HepG2 (cell line): ENCODE measurements around the gene FPGS. TPM values are rescaled to one million over a fixed set of nuclear protein-coding genes. Genes with fewer than 3 reads are reported as not detected.

ENCODE experiments used
- HDAC6 ChIP-seq: fragments of 200-600 bp; sonication (generic); IDR thresholded peaks from 2 replicates; pipeline ENCODE4 v1.7.0; 2017; ENCODE audit warnings: mild to moderate bottlenecking, antibody characterized with exemption, low read length, low read depth
- HNRNPL ChIP-seq: fragments of 200-400 bp; formaldehyde crosslinking; IDR thresholded peaks from 2 replicates; pipeline ENCODE4 v1.6.1; 2017; ENCODE audit warnings: mild to moderate bottlenecking, low read depth, low read length
- KAT8 ChIP-seq: IDR thresholded peaks from 2 replicates; pipeline ENCODE4 v1.6.1; 2016; ENCODE audit warnings: missing genetic modification reagents, missing compliant biosample characterization
- KLF9 ChIP-seq: IDR thresholded peaks from 2 replicates; pipeline ENCODE4 v1.6.1; 2016; ENCODE audit warnings: low read depth
- NFE2 ChIP-seq: sonication (generic); formaldehyde crosslinking; IDR thresholded peaks from 2 replicates; pipeline ENCODE4 v1.4.0; 2020; ENCODE audit warnings: missing genetic modification reagents
- NR2F6 ChIP-seq, 2 experiments: IDR thresholded peaks; 2 replicates each; pipeline ENCODE4 v1.6.1; 2016; ENCODE audit warnings: antibody characterized with exemption in 1 of 2, mild to moderate bottlenecking in 1 of 2
- RXRB ChIP-seq: IDR thresholded peaks from 2 replicates; pipeline ENCODE4 v1.6.1; 2016; ENCODE audit warnings: borderline replicate concordance, missing genetic modification reagents, missing compliant biosample characterization
- SAFB2 ChIP-seq: sonication (generic); formaldehyde crosslinking; IDR thresholded peaks from 2 replicates; pipeline ENCODE4 v1.5.1; 2020; ENCODE audit warnings: missing genetic modification reagents, low read depth, mild to moderate bottlenecking, borderline replicate concordance
- SMC3 ChIP-seq: IDR thresholded peaks from 2 replicates; pipeline ENCODE4 v1.6.1; 2011; ENCODE audit warnings: low read length, improper control_type of control experiment
- TCF12 ChIP-seq, 2 experiments: fragments of 450-650 bp in 1 of 2; sonication (generic) in 1 of 2; formaldehyde crosslinking in 1 of 2; IDR thresholded peaks; 2 replicates each; pipeline versions ENCODE4 v1.6.1 to v1.8.0; 2017 to 2022; ENCODE audit warnings: antibody characterized with exemption in 1 of 2, mild to moderate bottlenecking in 1 of 2, missing genetic modification reagents in 1 of 2, moderate library complexity in 1 of 2
- TEAD3 ChIP-seq: optimal IDR thresholded peaks from 2 replicates; pipeline ENCODE3; 2016; ENCODE audit warnings: borderline replicate concordance
- TOE1 ChIP-seq: sonication (generic); formaldehyde crosslinking; IDR thresholded peaks from 2 replicates; pipeline ENCODE4 v1.4.0; 2020; ENCODE audit warnings: mild to moderate bottlenecking, missing genetic modification reagents
- U2AF1 ChIP-seq: fragments of 200-400 bp; formaldehyde crosslinking; optimal IDR thresholded peaks from 2 replicates; pipeline ENCODE3; 2017; ENCODE audit warnings: mild to moderate bottlenecking, low read depth, low read length
- UBTF ChIP-seq: sonication (generic); formaldehyde crosslinking; IDR thresholded peaks from 2 replicates; pipeline ENCODE4 v1.4.0; 2020; ENCODE audit warnings: mild to moderate bottlenecking, missing genetic modification reagents
- ZNF33A ChIP-seq: sonication (generic); formaldehyde crosslinking; IDR thresholded peaks from 2 replicates; pipeline ENCODE4 v1.5.1; 2020; ENCODE audit warnings: missing genetic modification reagents, mild to moderate bottlenecking, moderate library complexity, borderline replicate concordance
- ZNF431 ChIP-seq: sonication (generic); formaldehyde crosslinking; IDR thresholded peaks from 2 replicates; pipeline ENCODE4 v1.9.0; 2022; ENCODE audit warnings: missing genetic modification reagents, low read depth, mild to moderate bottlenecking, borderline replicate concordance
- ZNF451 ChIP-seq: sonication (generic); formaldehyde crosslinking; IDR thresholded peaks from 2 replicates; pipeline ENCODE4 v1.5.0; 2020; ENCODE audit warnings: mild to moderate bottlenecking, missing genetic modification reagents
- polyA plus RNA-seq, 8 experiments: library from polyadenylated mRNA; depleted of rRNA in 3 of 8; stranded (reverse) in 7 of 8; unstranded in 1 of 8; fragments of >200 nt; fragmentation: Illumina TruSeq in 4 of 8; extraction: Trizol in 4 of 8; gene quantifications; 2 replicates each; pipeline versions ENCODE4 v1.2.1 to v1.2.3, GENCODE V29; 2011 to 2016; ENCODE audit warnings: low read depth in 4 of 8, missing spikeins in 1 of 8, mixed read lengths in 1 of 8; ENCODE audit not compliant: insufficient read depth in 1 of 8
- total RNA-seq, 5 experiments: library from RNA; depleted of rRNA; stranded (reverse); fragments of >200 nt; fragmentation: Illumina TruSeq; extraction: Trizol; gene quantifications; 2 replicates each; pipeline ENCODE4 v1.2.3, GENCODE V29; 2016; ENCODE audit warnings: low read depth in 1 of 5
- TF ChIP-seq, protein P1 (sequence below): IDR thresholded peaks from 2 replicates; pipeline ENCODE4 v1.6.1; 2016; ENCODE audit warnings: low read depth, borderline replicate concordance
- TF ChIP-seq, protein P2 (sequence below): sonication (generic); formaldehyde crosslinking; IDR thresholded peaks from 2 replicates; pipeline ENCODE4 v1.4.0; 2020; ENCODE audit warnings: missing genetic modification reagents
- TF ChIP-seq, protein P3 (sequence below): sonication (generic); formaldehyde crosslinking; IDR thresholded peaks from 2 replicates; pipeline ENCODE4 v1.5.0; 2020; ENCODE audit warnings: mild to moderate bottlenecking, low read depth, missing genetic modification reagents, borderline replicate concordance
- TF ChIP-seq, protein P4 (sequence below): sonication (generic); formaldehyde crosslinking; IDR thresholded peaks from 2 replicates; pipeline ENCODE4 v1.8.0; 2022; ENCODE audit warnings: mild to moderate bottlenecking, missing genetic modification reagents; ENCODE audit not compliant: insufficient replicate concordance
- TF ChIP-seq, protein P5 (sequence below): sonication (generic); formaldehyde crosslinking; IDR thresholded peaks from 2 replicates; pipeline ENCODE4 v1.4.0; 2020; ENCODE audit warnings: mild to moderate bottlenecking, missing genetic modification reagents, borderline replicate concordance

The FPGS gene
- total and polyA plus RNA-seq, 2 of the 13 experiments (the other 11 are each of a cell fraction or from before 2014, with no cell fraction given) = 35.6 to 36.8 TPM

- TF ChIP-seq UBTF (CRISPR knock-in tag) (peak; percentile 77), ZNF431 (CRISPR knock-in tag) (no peak), KAT8 (peak; percentile 23; the same call in 1 of the 2 replicates), ZNF451 (0 out of 2 replicates have a peak, but pooled peaks have one; percentile 25), SMC3 (no peak), TEAD3 (CRISPR knock-in tag) (peak; percentile 6), RXRB (CRISPR knock-in tag) (peak; percentile 51), NR2F6 (IDR thresholded peaks at IDR 0.05) (peak; percentile 61), NR2F6 (CRISPR knock-in tag; IDR thresholded peaks at IDR 0.05) (peak; percentile 77), ZNF33A (CRISPR knock-in tag) (no peak), TOE1 (CRISPR knock-in tag) (no peak), HNRNPL (peak; percentile 88), TCF12 (IDR thresholded peaks at IDR 0.05) (no peak), TCF12 (CRISPR knock-in tag; IDR thresholded peaks at IDR 0.05) (no peak), HDAC6 (no peak), SAFB2 (no peak), KLF9 (CRISPR knock-in tag) (no peak), NFE2 (CRISPR knock-in tag) (no peak), U2AF1 (no peak)
- TF ChIP-seq, protein P1, sequence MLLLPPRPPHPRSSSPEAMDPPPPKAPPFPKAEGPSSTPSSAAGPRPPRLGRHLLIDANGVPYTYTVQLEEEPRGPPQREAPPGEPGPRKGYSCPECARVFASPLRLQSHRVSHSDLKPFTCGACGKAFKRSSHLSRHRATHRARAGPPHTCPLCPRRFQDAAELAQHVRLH (CRISPR knock-in tag) = no peak
- TF ChIP-seq, protein P2, sequence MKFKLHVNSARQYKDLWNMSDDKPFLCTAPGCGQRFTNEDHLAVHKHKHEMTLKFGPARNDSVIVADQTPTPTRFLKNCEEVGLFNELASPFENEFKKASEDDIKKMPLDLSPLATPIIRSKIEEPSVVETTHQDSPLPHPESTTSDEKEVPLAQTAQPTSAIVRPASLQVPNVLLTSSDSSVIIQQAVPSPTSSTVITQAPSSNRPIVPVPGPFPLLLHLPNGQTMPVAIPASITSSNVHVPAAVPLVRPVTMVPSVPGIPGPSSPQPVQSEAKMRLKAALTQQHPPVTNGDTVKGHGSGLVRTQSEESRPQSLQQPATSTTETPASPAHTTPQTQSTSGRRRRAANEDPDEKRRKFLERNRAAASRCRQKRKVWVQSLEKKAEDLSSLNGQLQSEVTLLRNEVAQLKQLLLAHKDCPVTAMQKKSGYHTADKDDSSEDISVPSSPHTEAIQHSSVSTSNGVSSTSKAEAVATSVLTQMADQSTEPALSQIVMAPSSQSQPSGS (CRISPR knock-in tag) = no peak
- TF ChIP-seq, protein P3, sequence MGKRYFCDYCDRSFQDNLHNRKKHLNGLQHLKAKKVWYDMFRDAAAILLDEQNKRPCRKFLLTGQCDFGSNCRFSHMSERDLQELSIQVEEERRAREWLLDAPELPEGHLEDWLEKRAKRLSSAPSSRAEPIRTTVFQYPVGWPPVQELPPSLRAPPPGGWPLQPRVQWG (CRISPR knock-in tag) = no peak
- TF ChIP-seq, protein P4, sequence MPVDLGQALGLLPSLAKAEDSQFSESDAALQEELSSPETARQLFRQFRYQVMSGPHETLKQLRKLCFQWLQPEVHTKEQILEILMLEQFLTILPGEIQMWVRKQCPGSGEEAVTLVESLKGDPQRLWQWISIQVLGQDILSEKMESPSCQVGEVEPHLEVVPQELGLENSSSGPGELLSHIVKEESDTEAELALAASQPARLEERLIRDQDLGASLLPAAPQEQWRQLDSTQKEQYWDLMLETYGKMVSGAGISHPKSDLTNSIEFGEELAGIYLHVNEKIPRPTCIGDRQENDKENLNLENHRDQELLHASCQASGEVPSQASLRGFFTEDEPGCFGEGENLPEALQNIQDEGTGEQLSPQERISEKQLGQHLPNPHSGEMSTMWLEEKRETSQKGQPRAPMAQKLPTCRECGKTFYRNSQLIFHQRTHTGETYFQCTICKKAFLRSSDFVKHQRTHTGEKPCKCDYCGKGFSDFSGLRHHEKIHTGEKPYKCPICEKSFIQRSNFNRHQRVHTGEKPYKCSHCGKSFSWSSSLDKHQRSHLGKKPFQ (CRISPR knock-in tag) = no peak
- TF ChIP-seq, protein P5, sequence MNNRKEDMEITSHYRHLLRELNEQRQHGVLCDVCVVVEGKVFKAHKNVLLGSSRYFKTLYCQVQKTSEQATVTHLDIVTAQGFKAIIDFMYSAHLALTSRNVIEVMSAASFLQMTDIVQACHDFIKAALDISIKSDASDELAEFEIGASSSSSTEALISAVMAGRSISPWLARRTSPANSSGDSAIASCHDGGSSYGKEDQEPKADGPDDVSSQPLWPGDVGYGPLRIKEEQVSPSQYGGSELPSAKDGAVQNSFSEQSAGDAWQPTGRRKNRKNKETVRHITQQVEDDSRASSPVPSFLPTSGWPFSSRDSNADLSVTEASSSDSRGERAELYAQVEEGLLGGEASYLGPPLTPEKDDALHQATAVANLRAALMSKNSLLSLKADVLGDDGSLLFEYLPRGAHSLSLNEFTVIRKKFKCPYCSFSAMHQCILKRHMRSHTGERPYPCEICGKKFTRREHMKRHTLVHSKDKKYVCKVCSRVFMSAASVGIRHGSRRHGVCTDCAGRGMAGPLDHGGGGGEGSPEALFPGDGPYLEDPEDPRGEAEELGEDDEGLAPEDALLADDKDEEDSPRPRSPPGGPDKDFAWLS (CRISPR knock-in tag) = no peak
Measured at GRCh38 chr9:127838375-127839078, 35.8 kb downstream of the FPGS start (continued).
